A549 (cell line): ENCODE measurements around the gene STXBP6.

ENCODE experiments used
- CEBPB ChIP-seq, 2 experiments: fragments of >200 bp in 1 of 2; sonication (Bioruptor Twin) in 1 of 2; formaldehyde crosslinking in 1 of 2; IDR thresholded peaks; 2 replicates each; pipeline ENCODE4 v1.6.1; 2012 to 2016
- CTCF ChIP-seq: fragments of >200 bp; sonication (Bioruptor Twin); formaldehyde crosslinking; IDR thresholded peaks from 3 replicates; pipeline ENCODE4 v1.5.1; 2016
- EP300 ChIP-seq, 2 experiments: fragments of >200 bp; sonication (Bioruptor Twin); formaldehyde crosslinking; IDR thresholded peaks; 2 replicates in 1 of 2; 3 replicates in 1 of 2; pipeline ENCODE4 v1.6.1; 2016 to 2017
- NPAS2 ChIP-seq: fragments of 250-450 bp; sonication (Bioruptor Pico); IDR thresholded peaks from 2 replicates; pipeline ENCODE4 v1.8.0; 2022; ENCODE audit warnings: mild to moderate bottlenecking, moderate library complexity, borderline replicate concordance
- NR3C1 ChIP-seq: fragments of >200 bp; sonication (Bioruptor Twin); formaldehyde crosslinking; IDR thresholded peaks from 3 replicates; pipeline ENCODE4 v1.6.1; 2017
- POLR2AphosphoS2 ChIP-seq: conservative IDR thresholded peaks from 2 replicates; pipeline ENCODE4 v1.6.1; 2012; ENCODE audit warnings: low read length, improper control_type of control experiment, inconsistent platforms
- REST ChIP-seq: fragments of 200-600 bp; sonication (generic); IDR thresholded peaks from 2 replicates; pipeline ENCODE4 v1.6.1; 2016; ENCODE audit warnings: antibody characterized with exemption, mild to moderate bottlenecking, moderate library complexity
- SREBF2 ChIP-seq: fragments of 450-650 bp; IDR thresholded peaks from 2 replicates; pipeline ENCODE4 v1.6.1; 2014; ENCODE audit warnings: mild to moderate bottlenecking, moderate library complexity
- ZFP36 ChIP-seq: fragments of 450-650 bp; IDR thresholded peaks from 2 replicates; pipeline ENCODE4 v1.6.1; 2014; ENCODE audit warnings: borderline replicate concordance; ENCODE audit not compliant: partially characterized antibody

GRCh38 chr14:25053585-25053984 lies 3.6 kb upstream of the STXBP6 start:
- no peak for TF ChIP-seq NPAS2
- TF ChIP-seq CTCF: no peak
- no peak for TF ChIP-seq REST
- no peak for TF ChIP-seq POLR2AphosphoS2
- no peak for TF ChIP-seq NR3C1
- TF ChIP-seq SREBF2: no peak
- no peak for TF ChIP-seq ZFP36
- TF ChIP-seq CEBPB (IDR thresholded peaks at IDR 0.05): no peak
- TF ChIP-seq EP300 (IDR thresholded peaks at IDR 0.05): no peak
